Nephron progenitor cell (in vitro differentiated cells): ENCODE results near the gene AFDN.

ENCODE experiments used
- DNase-seq: peaks from one replicate; pipeline ENCODE4 v3.0.0; 2021
- H3K27ac Mint-ChIP-seq: 2 replicates; pipeline ENCODE4 v1.8.0; 2021; ENCODE audit warnings: mild to moderate bottlenecking, moderate library complexity, mixed read lengths
- H3K27me3 Mint-ChIP-seq: 2 replicates; pipeline ENCODE4 v1.8.0; 2021; ENCODE audit warnings: mild to moderate bottlenecking, low read depth, mixed read lengths; ENCODE audit not compliant: poor library complexity
- H3K36me3 Mint-ChIP-seq: 2 replicates; pipeline ENCODE4 v1.8.0; 2021; ENCODE audit warnings: low read depth, mixed read lengths
- H3K4me1 Mint-ChIP-seq: 2 replicates; pipeline ENCODE4 v1.8.0; 2021; ENCODE audit warnings: mixed read lengths
- H3K4me3 Mint-ChIP-seq: 2 replicates; pipeline ENCODE4 v1.8.0; 2021; ENCODE audit warnings: mild to moderate bottlenecking, moderate library complexity, mixed read lengths
- H3K9me3 Mint-ChIP-seq: 2 replicates; pipeline ENCODE4 v1.8.0; 2021; ENCODE audit warnings: mild to moderate bottlenecking, moderate library complexity, mixed read lengths
- CTCF ChIP-seq: fragments of 200-600 bp; sonication (generic); IDR thresholded peaks from 2 replicates; pipeline ENCODE4 v1.5.0; 2021; ENCODE audit warnings: antibody characterized with exemption

AFDN gene

GRCh38 chr6:167817016-167817415 lies 9.7 kb upstream of the AFDN start:
- H3K9me3 Mint-ChIP-seq: no peaks in the 10 kb centered on the region
- H3K36me3 Mint-ChIP-seq: peaks cover 15% of the 10 kb centered on the region
- TF ChIP-seq CTCF: no peak
- peaks cover 11% of the 10 kb centered on the region for H3K4me1 Mint-ChIP-seq
- peak overlapping the region; percentile 59 for H3K27ac Mint-ChIP-seq
- no peak for DNase-seq
- H3K27me3 Mint-ChIP-seq: peaks cover 9% of the 10 kb centered on the region
- no peak overlapping the region for H3K4me3 Mint-ChIP-seq

- no peaks in the 10 kb centered on the region for H3K9me3 Mint-ChIP-seq
- no peak for DNase-seq
- H3K36me3 Mint-ChIP-seq: peaks cover 18% of the 10 kb centered on the region
- H3K27ac Mint-ChIP-seq: no peak overlapping the region
- no peak overlapping the region for H3K4me3 Mint-ChIP-seq
- no peak for TF ChIP-seq CTCF
- peaks cover 11% of the 10 kb centered on the region for H3K4me1 Mint-ChIP-seq
- H3K27me3 Mint-ChIP-seq: peaks cover 9% of the 10 kb centered on the region
Observed at GRCh38 chr6:167817729-167818128, 9.0 kb upstream of the AFDN start.

- peaks cover 13% of the 10 kb centered on the region for H3K4me1 Mint-ChIP-seq
- DNase-seq: no peak
- no peaks in the 10 kb centered on the region for H3K9me3 Mint-ChIP-seq
- peaks cover 11% of the 10 kb centered on the region for H3K27me3 Mint-ChIP-seq
- H3K4me3 Mint-ChIP-seq: no peak overlapping the region
- peaks cover 23% of the 10 kb centered on the region for H3K36me3 Mint-ChIP-seq
- no peak for TF ChIP-seq CTCF
- H3K27ac Mint-ChIP-seq: no peak overlapping the region
Observed at GRCh38 chr6:167819576-167819975, 7.1 kb upstream of the AFDN start.

GRCh38 chr6:167820681-167821080 lies 6.0 kb upstream of the AFDN start:
- H3K27ac Mint-ChIP-seq: no peak overlapping the region
- peaks cover 24% of the 10 kb centered on the region for H3K4me1 Mint-ChIP-seq
- peaks cover 23% of the 10 kb centered on the region for H3K36me3 Mint-ChIP-seq
- H3K4me3 Mint-ChIP-seq: no peak overlapping the region
- no peaks in the 10 kb centered on the region for H3K9me3 Mint-ChIP-seq
- peaks cover 12% of the 10 kb centered on the region for H3K27me3 Mint-ChIP-seq
- DNase-seq: no peak
- TF ChIP-seq CTCF: no peak

- Mint-ChIP-seq H3K4me3 (peak overlapping the region; percentile 95), H3K27ac (no peak overlapping the region), H3K27me3 (peaks cover 11% of the 10 kb centered on the region), H3K36me3 (peaks cover 23% of the 10 kb centered on the region), H3K4me1 (peaks cover 42% of the 10 kb centered on the region), H3K9me3 (no peaks in the 10 kb centered on the region)
- no peak for DNase-seq
- no peak for TF ChIP-seq CTCF
Observed at GRCh38 chr6:167824591-167825331, 1.9 kb upstream of the AFDN start.
